ENCODE measurements around the gene VGLL4. TPM values are rescaled to one million over a fixed set of nuclear protein-coding genes. Genes with fewer than 3 reads are reported as not detected.

Gene VGLL4, protein sequence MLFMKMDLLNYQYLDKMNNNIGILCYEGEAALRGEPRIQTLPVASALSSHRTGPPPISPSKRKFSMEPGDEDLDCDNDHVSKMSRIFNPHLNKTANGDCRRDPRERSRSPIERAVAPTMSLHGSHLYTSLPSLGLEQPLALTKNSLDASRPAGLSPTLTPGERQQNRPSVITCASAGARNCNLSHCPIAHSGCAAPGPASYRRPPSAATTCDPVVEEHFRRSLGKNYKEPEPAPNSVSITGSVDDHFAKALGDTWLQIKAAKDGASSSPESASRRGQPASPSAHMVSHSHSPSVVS
- 39.1 and 112 TPM in 2 replicates for total RNA-seq

GRCh38 chr3:11643605-11644087 is at the start of gene VGLL4:
TSS of gene VGLL4 (minus strand) at chr3:11643915. CDS start at chr3:11643518, 397 bp downstream.

Other genes starting within 250 kb of the VGLL4 start
- 7.0 and 8.3 TPM in 2 replicates for gene TAMM41, start 203.0 kb upstream of the VGLL4 start, total RNA-seq

Data from mesangial cell (primary cell).